Heart left ventricle (tissue), 16 donors: ENCODE results near the gene PCDHGC4. TPM values are rescaled to one million over a fixed set of nuclear protein-coding genes. Genes with fewer than 3 reads are reported as not detected.

ENCODE experiments used
- ATAC-seq, 4 donors: fragments of 200-7000 bp; cut with Tn5 transposase; one replicate each; pipeline ENCODE4 v1.9.1; 2020 to 2022; ENCODE audit warnings: moderate library complexity in 4 of 4, mild to moderate bottlenecking in 3 of 4, moderate number of reproducible peaks in 1 of 4
- DNase-seq, 5 donors: peaks; one replicate each; pipeline ENCODE4 v3.0.0-alpha.2; 2020
- H3K27ac ChIP-seq, 12 donors: fragments of 200-600 bp; sonication (generic) in 4 of 12; one replicate each; pipeline versions ENCODE4 v1.5.0 to v1.8.0; 2016 to 2022; ENCODE audit warnings: mild to moderate bottlenecking in 2 of 12
- H3K27me3 ChIP-seq, 9 donors: fragments of 200-600 bp; sonication (generic) in 2 of 9; one replicate each; pipeline versions ENCODE4 v1.5.1 to v1.8.0; 2016 to 2022; ENCODE audit warnings: mild to moderate bottlenecking in 3 of 9
- H3K36me3 ChIP-seq, 9 donors: fragments of 200-600 bp; sonication (generic) in 2 of 9; one replicate each; pipeline versions ENCODE4 v1.5.0 to v1.8.0; 2018 to 2022; ENCODE audit warnings: mild to moderate bottlenecking in 2 of 9
- H3K4me1 ChIP-seq, 12 donors: fragments of 200-600 bp; sonication (generic) in 4 of 12; one replicate each; pipeline versions ENCODE4 v1.5.0 to v1.8.0; 2016 to 2022; ENCODE audit warnings: mild to moderate bottlenecking in 3 of 12
- H3K4me3 ChIP-seq, 12 donors: fragments of 200-600 bp; sonication (generic) in 4 of 12; one replicate each; pipeline versions ENCODE4 v1.5.0 to v1.8.0; 2017 to 2022; ENCODE audit warnings: mild to moderate bottlenecking in 9 of 12, moderate library complexity in 4 of 12
- H3K9me3 ChIP-seq, 12 donors: fragments of 200-600 bp; sonication (generic) in 4 of 12; one replicate each; pipeline versions ENCODE4 v1.5.0 to v1.8.0; 2016 to 2022; ENCODE audit warnings: mild to moderate bottlenecking in 1 of 12
- CTCF ChIP-seq, 12 donors: fragments of 200-600 bp; sonication (generic) in 4 of 12; IDR thresholded peaks; one replicate each; pipeline versions ENCODE4 v1.5.0 to v1.8.0; 2018 to 2022; ENCODE audit warnings: antibody characterized with exemption in 12 of 12, mild to moderate bottlenecking in 5 of 12
- POLR2A ChIP-seq, 2 donors: fragments of 450-650 bp; IDR thresholded peaks; one replicate each; pipeline ENCODE4 v1.6.1; 2017; ENCODE audit warnings: antibody characterized with exemption in 2 of 2, mild to moderate bottlenecking in 2 of 2, moderate library complexity in 2 of 2
- WGBS, 4 donors: extraction: QIAGEN DNeasy Blood & Tissue Kit in 2 of 4; methylation state at CpG; one replicate each; pipeline versions ENCODE4 v1.1.5 to v1.1.7; 2013 to 2018; 5-methylcytosine and 5-hydroxymethylcytosine counted together
- intact Hi-C, 10 donors: fragments of 100-400 bp; cut with DNase I; formaldehyde crosslinking; loops; one replicate each; pipeline versions ENCODE4 v1.11.1 to v1.14.2; 2022
- polyA plus RNA-seq, 2 donors: library from polyadenylated mRNA; stranded (reverse); fragments of 200-250 nt; gene quantifications; one replicate each; pipeline ENCODE4 v1.2.3, GENCODE V29; 2013
- total RNA-seq, 9 donors: library from RNA; depleted of rRNA in 2 of 9; stranded (reverse); fragments of >200 nt in 2 of 9; fragmentation: NEBNext Ultra II Directional in 3 of 9; extraction: Animal tissue kit (Norgen Biotek cat#: 25700) in 3 of 9; gene quantifications; one replicate each; pipeline versions ENCODE4 v1.1.0 to v1.2.4, GENCODE V29; 2016 to 2023
- donor health status: ischemic (EF 13 %, LVEDD 7.1; RV severe dilation, severe dysfunction).
- donor health status: healthy with polysubstance abuse.
- donor health status: DM: no; HTN: yes; CAD: no.
- donor health status: DM: no; HTN: no; CAD: no.
- donor health status: ischemic (EF 25% LVEDD 6.9; RV normal size, moderate dysfunction).
- donor health status: ischemic (EF 25% LVEDD 5.7; RV mildly dilated, moderate dysfunction).
- donor health status: healthy.
- donor health status: DM: yes; HTN: yes; CAD: no.
- donor health status: ischemic (EF 35%, LVEDD 5.7; RV mildly dilated, moderate dysfunction).
- donor health status: nonischemic (EF 11% LVEDD 7.7; RV severe dilation, severe dysfunction).
- donor health status: DM: yes; HTN: yes; CAD: no.
- donor health status: PGD.
- donor health status: ischemic (EF 29% LVEDD 5.4; RV normal size, mild dysfunction).
- donor health status: nonischemic (EF 23%, LVEDD 6.1; RV moderate dilation, normal function).

PCDHGC4 gene
- total and polyA plus RNA-seq, 11 donors, result 0.39 to 10.4 (median 2.9) TPM

GRCh38 chr5:141503681-141504080, 18.9 kb downstream of the PCDHGC4 start:
- peaks cover 4 to 29% (median 23%) of the 10 kb centered on the region in 12 donors for H3K4me1 ChIP-seq
- 97 to 100% (median 98%) methylated on average over 2 of the region's 2 CpGs for WGBS, 4 donors

GRCh38 chr5:141504216-141504615, 19.4 kb downstream of the PCDHGC4 start:
- no peaks in the 10 kb centered on the region for H3K9me3 ChIP-seq
- intact Hi-C loops, result no loop called here
- H3K27me3 ChIP-seq, result no peaks in the 10 kb centered on the region
- WGBS, 4 donors, result 91 to 96% (median 95%) methylated on average over 4 of the region's 4 CpGs
- peaks cover 0 to 67% (median 19%) of the 10 kb centered on the region in 9 donors for H3K36me3 ChIP-seq
- no peak overlapping the region for H3K4me3 ChIP-seq
- no peak overlapping the region for H3K27ac ChIP-seq
- ATAC-seq, result no peak
- DNase-seq, result no peak
- peaks cover 4 to 34% (median 27%) of the 10 kb centered on the region in 12 donors for H3K4me1 ChIP-seq
- no peak for TF ChIP-seq CTCF (IDR thresholded peaks at IDR 0.05)
- no peak for TF ChIP-seq POLR2A (IDR thresholded peaks at IDR 0.05)

More at GRCh38 chr5:141503681-141504080, 18.9 kb downstream of the PCDHGC4 start:
- no peak overlapping the region for H3K4me3 ChIP-seq
- no peak for ATAC-seq
- no peak overlapping the region for H3K27ac ChIP-seq
- no peak for TF ChIP-seq POLR2A (IDR thresholded peaks at IDR 0.05)
- no peak for TF ChIP-seq CTCF (IDR thresholded peaks at IDR 0.05)
- DNase-seq, result no peak
- H3K9me3 ChIP-seq, result no peaks in the 10 kb centered on the region
- H3K36me3 ChIP-seq, result peaks cover 0 to 67% (median 19%) of the 10 kb centered on the region in 9 donors
- H3K27me3 ChIP-seq, result no peaks in the 10 kb centered on the region
- intact Hi-C loops, result no loop called here

- 81 to 87% (median 85%) methylated on average over 8 of the region's 8 CpGs for WGBS, 4 donors
- intact Hi-C loops, result no loop called here
- no peaks in the 10 kb centered on the region for H3K27me3 ChIP-seq
- peaks cover 0 to 74% (median 30%) of the 10 kb centered on the region in 9 donors for H3K36me3 ChIP-seq
- no peak overlapping the region for H3K4me3 ChIP-seq
- TF ChIP-seq CTCF (IDR thresholded peaks at IDR 0.05), result no peak
- no peak for TF ChIP-seq POLR2A (IDR thresholded peaks at IDR 0.05)
- H3K9me3 ChIP-seq, result no peaks in the 10 kb centered on the region
- DNase-seq, result no peak
- ATAC-seq, result no peak
- peak overlapping the region in 11 of 12 donors; percentile 65 to 92 (median 84) for H3K27ac ChIP-seq
- H3K4me1 ChIP-seq, result peaks cover 4 to 43% (median 34%) of the 10 kb centered on the region in 12 donors
Observed at GRCh38 chr5:141506381-141507155, 21.7 kb downstream of the PCDHGC4 start.

GRCh38 chr5:141507387-141508091, 22.7 kb downstream of the PCDHGC4 start:
- TF ChIP-seq POLR2A (IDR thresholded peaks at IDR 0.05), result peak in 1 of 2 donors; percentile 12
- TF ChIP-seq CTCF (IDR thresholded peaks at IDR 0.05), result no peak
- 35 to 44% (median 39%) methylated on average over 10 to 11 of the region's 11 CpGs for WGBS, 4 donors
- DNase-seq (peak; percentile 64 to 78 (median 71)), ATAC-seq (peak; percentile 56 to 64 (median 62))
- intact Hi-C loops, result no loop called here
- peaks cover 7 to 52% (median 37%) of the 10 kb centered on the region in 12 donors for H3K4me1 ChIP-seq
- no peaks in the 10 kb centered on the region for H3K9me3 ChIP-seq
- no peaks in the 10 kb centered on the region for H3K27me3 ChIP-seq
- peaks cover 0 to 69% (median 34%) of the 10 kb centered on the region in 9 donors for H3K36me3 ChIP-seq
- H3K27ac ChIP-seq, result peak overlapping the region; percentile 48 to 92 (median 80)
- peak overlapping the region in 1 of 12 donors; percentile 32 for H3K4me3 ChIP-seq
